CD4-positive, alpha-beta T cell treated with Interferon alpha-2 for 1 hour (primary cell): ENCODE results near the gene GNPDA1.
A peak's percentile ranks its signal among the peaks of the same experiment; 100 is the strongest.

Experiments
- DNase-seq, 2 donors: peaks; one replicate each; pipeline ENCODE4 v3.0.0-alpha.2; 2020 to 2022

Gene GNPDA1

GRCh38 chr5:141951332-141951781 lies 61.5 kb downstream of the GNPDA1 start:
- DNase-seq, result peak; percentile 9 to 23
